Hepatocyte (in vitro differentiated cells): ENCODE results near the gene IFNA4. TPM values are rescaled to one million over a fixed set of nuclear protein-coding genes. Genes with fewer than 3 reads are reported as not detected.
A peak's percentile ranks its signal among the peaks of the same experiment; 100 is the strongest.
"Not testable (repeated sequence)": the region's sequence is repeated elsewhere in the genome, so short reads cannot be mapped to it uniquely, and the experiment has no call there.

Experiments
- DNase-seq: peaks from one replicate; pipeline ENCODE4 v3.0.0-alpha.2; 2016; ENCODE audit warnings: low spot score
- H2AFZ ChIP-seq: fragments of 200-600 bp; sonication (generic); 2 replicates; pipeline ENCODE4 v1.6.0; 2016; ENCODE audit warnings: antibody characterized with exemption, mild to moderate bottlenecking
- H3K27ac ChIP-seq: fragments of 200-600 bp; sonication (generic); 2 replicates; pipeline ENCODE4 v1.5.1; 2016; ENCODE audit warnings: mild to moderate bottlenecking
- H3K27me3 ChIP-seq: fragments of 200-600 bp; sonication (generic); 2 replicates; pipeline ENCODE4 v1.6.1; 2016
- H3K36me3 ChIP-seq: fragments of 200-600 bp; sonication (generic); replicated peaks from 2 replicates; pipeline ENCODE4 v1.5.1; 2016; ENCODE audit warnings: low read depth; ENCODE audit not compliant: insufficient read depth
- H3K4me1 ChIP-seq: fragments of 200-600 bp; sonication (generic); 2 replicates; pipeline ENCODE4 v1.5.1; 2016; ENCODE audit warnings: mild to moderate bottlenecking, moderate library complexity; ENCODE audit not compliant: insufficient read depth
- H3K4me2 ChIP-seq: fragments of 200-600 bp; sonication (generic); 2 replicates; pipeline ENCODE4 v1.6.0; 2016
- H3K4me3 ChIP-seq: fragments of 200-600 bp; sonication (generic); 2 replicates; pipeline ENCODE4 v1.5.1; 2016; ENCODE audit warnings: mild to moderate bottlenecking
- H3K79me2 ChIP-seq: fragments of 200-600 bp; sonication (generic); 2 replicates; pipeline ENCODE4 v1.6.0; 2017; ENCODE audit warnings: mild to moderate bottlenecking
- H3K9me2 ChIP-seq: fragments of 200-600 bp; sonication (generic); replicated peaks from 2 replicates; pipeline ENCODE4 v1.6.0; 2017; ENCODE audit warnings: mild to moderate bottlenecking; ENCODE audit not compliant: insufficient read depth
- H3K9me3 ChIP-seq: fragments of 200-600 bp; sonication (generic); 2 replicates; pipeline ENCODE4 v1.5.1; 2016; ENCODE audit warnings: low read depth, mild to moderate bottlenecking
- H4K20me1 ChIP-seq: fragments of 200-600 bp; sonication (generic); 2 replicates; pipeline ENCODE4 v1.6.0; 2016; ENCODE audit warnings: mild to moderate bottlenecking; ENCODE audit not compliant: insufficient read depth, poor library complexity, severe bottlenecking
- EZH2 ChIP-seq: fragments of 200-600 bp; sonication (generic); IDR thresholded peaks from 2 replicates; pipeline ENCODE4 v1.6.1; 2016; ENCODE audit warnings: antibody characterized with exemption, mild to moderate bottlenecking, borderline replicate concordance
- EZH2phosphoT487 ChIP-seq: fragments of 200-600 bp; sonication (generic); IDR thresholded peaks from one replicate; pipeline ENCODE4 v1.6.1; 2018; ENCODE audit warnings: antibody characterized with exemption, mild to moderate bottlenecking, low read depth, moderate library complexity; ENCODE audit not compliant: unreplicated experiment, severe bottlenecking
- WGBS: methylation state at CpG from one replicate; pipeline ENCODE4 v1.1.6; 2016; ENCODE audit warnings: low lambda C conversion rate; ENCODE audit errors: missing lambda C conversion rate; 5-methylcytosine and 5-hydroxymethylcytosine counted together
- polyA plus RNA-seq: library from polyadenylated mRNA; unstranded; fragments of >200 nt; fragmentation: Nextera tagmentation; extraction: Ambion mirVana; gene quantifications from 2 replicates; pipeline ENCODE4 v1.2.1, GENCODE V29; 2016
- total RNA-seq: library from RNA; depleted of rRNA; stranded (reverse); fragments of >200 nt; gene quantifications from 2 replicates; pipeline ENCODE4 v1.2.3, GENCODE V29; 2014
- TF ChIP-seq, protein P1 (sequence below): fragments of 200-600 bp; sonication (generic); IDR thresholded peaks from 2 replicates; pipeline ENCODE4 v1.5.1; 2016; ENCODE audit warnings: antibody characterized with exemption, mild to moderate bottlenecking; ENCODE audit not compliant: poor library complexity

IFNA4 gene
- total and polyA plus RNA-seq, 2 experiments from 2014 or later, result not detected

DNA sequence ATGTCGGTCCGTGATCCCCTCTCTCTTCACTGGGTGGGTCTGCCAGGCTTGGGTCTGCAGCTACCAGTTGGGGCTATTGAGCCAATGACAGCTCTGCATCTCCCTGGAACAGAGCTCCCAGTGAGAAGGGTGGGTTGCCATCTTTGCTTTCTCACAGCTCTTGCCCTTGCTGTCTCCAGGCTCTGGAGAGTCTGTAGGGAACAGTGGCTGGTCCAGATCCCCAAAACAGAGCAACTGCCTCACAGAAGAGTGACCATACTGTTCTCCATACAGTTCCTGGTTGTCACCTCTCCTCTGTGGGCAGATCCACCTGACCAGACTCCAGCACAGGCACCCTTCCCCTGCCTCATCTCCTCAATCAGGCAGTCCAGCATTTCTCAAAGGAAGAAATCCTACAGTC is 45.9 kb upstream of the IFNA4 start:
- Histone ChIP-seq H3K4me1 (no peaks in the 10 kb centered on the region), H3K4me2 (no peak overlapping the region), H3K36me3 (no peaks in the 10 kb centered on the region), H3K27ac (no peak overlapping the region), H3K79me2 (no peaks in the 10 kb centered on the region), H3K9me3 (no peaks in the 10 kb centered on the region), H4K20me1 (no peaks in the 10 kb centered on the region), H3K4me3 (no peak overlapping the region), H3K9me2 (no peaks in the 10 kb centered on the region), H3K27me3 (peaks cover 6% of the 10 kb centered on the region), H2AFZ (no peak overlapping the region)
- WGBS, result 97% methylated on average over 2 of the region's 2 CpGs
- TF ChIP-seq, protein P1, sequence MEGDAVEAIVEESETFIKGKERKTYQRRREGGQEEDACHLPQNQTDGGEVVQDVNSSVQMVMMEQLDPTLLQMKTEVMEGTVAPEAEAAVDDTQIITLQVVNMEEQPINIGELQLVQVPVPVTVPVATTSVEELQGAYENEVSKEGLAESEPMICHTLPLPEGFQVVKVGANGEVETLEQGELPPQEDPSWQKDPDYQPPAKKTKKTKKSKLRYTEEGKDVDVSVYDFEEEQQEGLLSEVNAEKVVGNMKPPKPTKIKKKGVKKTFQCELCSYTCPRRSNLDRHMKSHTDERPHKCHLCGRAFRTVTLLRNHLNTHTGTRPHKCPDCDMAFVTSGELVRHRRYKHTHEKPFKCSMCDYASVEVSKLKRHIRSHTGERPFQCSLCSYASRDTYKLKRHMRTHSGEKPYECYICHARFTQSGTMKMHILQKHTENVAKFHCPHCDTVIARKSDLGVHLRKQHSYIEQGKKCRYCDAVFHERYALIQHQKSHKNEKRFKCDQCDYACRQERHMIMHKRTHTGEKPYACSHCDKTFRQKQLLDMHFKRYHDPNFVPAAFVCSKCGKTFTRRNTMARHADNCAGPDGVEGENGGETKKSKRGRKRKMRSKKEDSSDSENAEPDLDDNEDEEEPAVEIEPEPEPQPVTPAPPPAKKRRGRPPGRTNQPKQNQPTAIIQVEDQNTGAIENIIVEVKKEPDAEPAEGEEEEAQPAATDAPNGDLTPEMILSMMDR, result no peak
- no peak for TF ChIP-seq EZH2
- no peak for TF ChIP-seq EZH2phosphoT487
- no peak for DNase-seq

DNA sequence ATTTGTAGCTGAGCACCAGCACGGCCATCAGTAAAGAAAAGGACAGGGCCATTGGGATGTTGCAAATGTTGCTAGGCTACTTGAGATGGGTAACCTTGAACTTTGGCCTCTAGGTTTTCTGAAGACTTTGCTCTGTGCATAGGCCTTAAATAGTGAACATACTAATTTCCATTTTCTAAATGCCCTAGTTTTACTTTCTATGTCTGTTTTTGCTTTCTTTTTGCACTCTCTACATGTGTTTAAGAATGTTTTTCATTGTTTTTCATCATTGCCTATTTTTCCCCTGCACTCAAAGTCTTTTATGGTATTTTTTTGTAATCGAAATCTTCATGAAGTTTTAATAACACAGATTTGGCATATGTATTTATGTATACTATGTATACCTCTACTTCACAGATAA is 40.7 kb upstream of the IFNA4 start, which contains the start of gene IFNA17:
TSS of gene IFNA17 (minus strand) at position 101 of the 400 bp plus-strand sequence. CDS start at position 52, 49 bp downstream.
- DNase-seq, result no peak
- Histone ChIP-seq H3K36me3 (no peaks in the 10 kb centered on the region), H3K79me2 (no peaks in the 10 kb centered on the region), H3K4me2 (no peak within 1 kb of the TSS), H4K20me1 (no peaks in the 10 kb centered on the region), H3K27ac (no peak within 1 kb of the TSS), H2AFZ (no peak within 1 kb of the TSS), H3K9me2 (no peaks in the 10 kb centered on the region), H3K9me3 (no peaks in the 10 kb centered on the region), H3K4me1 (no peaks in the 10 kb centered on the region), H3K4me3 (no peak within 1 kb of the TSS), H3K27me3 (no peaks in the 10 kb centered on the region)
- TF ChIP-seq EZH2, result no peak
- no peak for TF ChIP-seq EZH2phosphoT487
- TF ChIP-seq, protein P1, result no peak
- WGBS, result 87% methylated on average over 2 of the region's 2 CpGs

DNA sequence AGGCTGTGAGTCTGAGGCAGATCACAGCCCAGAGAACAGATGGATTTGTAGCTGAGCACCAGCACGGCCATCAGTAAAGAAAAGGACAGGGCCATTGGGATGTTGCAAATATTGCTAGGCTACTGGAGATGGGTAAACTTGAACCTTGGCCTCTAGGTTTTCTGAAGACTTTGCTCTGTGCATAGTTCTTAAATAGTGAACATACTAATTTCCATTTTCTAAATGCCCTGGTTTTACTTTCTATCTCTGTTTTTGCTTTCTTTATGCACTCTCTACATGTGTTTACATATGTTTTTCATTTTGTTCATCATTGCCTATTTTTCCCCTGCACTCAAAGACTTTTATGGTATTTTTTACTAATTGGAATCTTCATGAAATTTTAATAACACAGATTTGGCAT is 29.8 kb upstream of the IFNA4 start, which contains the start of gene IFNA16:
TSS of gene IFNA16 (minus strand) at position 101 of the 400 bp plus-strand sequence. CDS start at position 95, 6 bp downstream.
- not testable (repeated sequence) for H4K20me1 ChIP-seq, H3K27ac ChIP-seq, H3K4me2 ChIP-seq, H3K4me3 ChIP-seq, H3K4me1 ChIP-seq, H3K27me3 ChIP-seq, H3K9me3 ChIP-seq, H3K9me2 ChIP-seq, H2AFZ ChIP-seq, H3K79me2 ChIP-seq, DNase-seq, H3K36me3 ChIP-seq
- WGBS, result 82% methylated on average over 1 of the region's 1 CpG

DNA sequence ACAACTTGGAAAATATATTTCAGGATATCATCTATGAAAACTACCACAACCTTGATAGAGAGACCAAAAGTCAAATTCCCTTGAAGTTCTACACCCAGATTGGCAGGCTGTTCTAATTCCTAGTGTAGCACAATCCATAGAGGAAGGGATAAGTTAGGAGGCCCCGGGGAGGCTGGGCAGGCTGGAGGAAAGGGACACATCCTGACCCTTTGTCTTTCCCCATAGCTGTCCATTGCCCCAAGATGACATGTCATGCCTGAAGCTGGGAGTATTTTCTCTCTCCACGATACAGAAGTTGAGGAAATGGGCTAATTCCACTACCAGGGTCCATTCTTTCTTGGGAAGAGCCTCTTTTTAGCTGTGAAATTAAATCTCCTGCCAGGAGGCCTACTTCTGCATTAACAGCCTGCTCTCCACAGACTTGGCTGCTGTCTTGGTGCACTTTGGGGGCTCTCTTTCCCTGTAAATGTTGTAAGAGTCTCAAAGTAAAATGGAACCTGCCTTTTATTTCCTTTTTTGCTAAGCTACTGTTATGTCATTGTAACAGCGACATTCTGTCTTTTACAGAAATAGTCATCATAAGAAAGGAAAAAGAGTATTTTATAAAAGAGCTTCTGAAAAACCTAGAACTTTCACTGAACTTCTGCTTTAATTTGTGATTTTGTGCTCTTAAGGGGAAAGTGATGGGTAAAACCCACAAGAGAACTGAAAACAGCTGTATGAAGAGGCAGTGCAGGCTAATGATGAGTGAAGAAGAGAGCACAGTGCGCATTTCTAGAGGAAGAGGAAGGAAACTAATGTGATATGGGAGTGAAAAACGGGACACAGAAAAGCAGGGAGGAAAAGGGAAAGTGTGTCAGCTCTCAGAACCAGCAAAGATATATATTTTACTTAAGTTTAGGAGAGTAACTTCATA is 26.3 kb upstream of the IFNA4 start:
- not testable (repeated sequence) for H3K27ac ChIP-seq, DNase-seq, H3K36me3 ChIP-seq, H2AFZ ChIP-seq, H3K27me3 ChIP-seq, H3K9me2 ChIP-seq, H3K9me3 ChIP-seq, H3K4me3 ChIP-seq, H3K4me1 ChIP-seq, H3K4me2 ChIP-seq, H3K79me2 ChIP-seq, H4K20me1 ChIP-seq
- TF ChIP-seq, protein P1, result peak; percentile 40
- 42% methylated on average over 5 of the region's 5 CpGs for WGBS

DNA sequence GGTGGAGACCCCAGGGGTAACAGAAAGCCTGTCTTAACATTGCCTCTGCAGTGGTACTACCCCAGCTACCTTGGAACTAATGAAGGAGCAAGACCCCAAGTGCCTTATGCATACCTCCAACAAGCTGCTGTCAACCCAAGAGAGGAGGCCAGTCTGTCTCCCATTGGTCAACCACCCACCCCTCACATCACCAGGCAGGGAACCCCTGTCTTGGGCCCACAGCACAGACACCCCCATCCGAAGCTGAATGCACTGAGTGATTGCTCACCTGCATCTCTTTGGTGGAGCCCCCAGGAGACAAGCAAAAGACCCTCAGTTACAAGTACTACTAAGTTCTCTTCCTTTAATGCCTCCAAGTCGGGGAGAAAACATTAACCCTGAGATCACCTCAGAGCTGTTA is 24.8 kb upstream of the IFNA4 start:
- not testable (repeated sequence) for H3K4me1 ChIP-seq, H3K9me2 ChIP-seq, H3K4me3 ChIP-seq, H3K9me3 ChIP-seq, DNase-seq, H3K36me3 ChIP-seq, H3K79me2 ChIP-seq, H4K20me1 ChIP-seq, H3K4me2 ChIP-seq, H2AFZ ChIP-seq, H3K27me3 ChIP-seq, H3K27ac ChIP-seq
- WGBS, result 86% methylated on average over 2 of the region's 2 CpGs

DNA sequence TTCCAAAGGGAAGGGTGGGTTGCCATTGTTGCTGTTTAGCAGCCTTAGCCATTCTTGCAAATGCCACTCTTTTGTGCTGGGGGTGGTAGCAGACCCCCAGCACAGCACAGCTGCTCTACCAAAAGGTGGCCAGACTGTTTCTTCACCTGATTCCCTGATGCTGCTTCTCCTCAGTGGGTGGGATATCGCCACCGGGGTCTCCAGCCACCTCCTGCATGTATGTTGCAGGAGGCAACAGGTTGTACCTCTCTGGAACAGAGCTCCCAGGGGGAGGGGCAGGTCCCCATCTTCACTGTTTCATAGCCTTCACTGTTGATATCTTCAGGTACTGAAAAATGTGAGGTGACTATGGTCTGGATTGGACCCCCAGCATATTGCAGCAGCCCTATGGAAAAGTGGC is 23.4 kb upstream of the IFNA4 start:
- H3K27ac ChIP-seq, H3K9me3 ChIP-seq, H3K36me3 ChIP-seq, H3K27me3 ChIP-seq, H3K4me2 ChIP-seq, H3K9me2 ChIP-seq, H2AFZ ChIP-seq, DNase-seq, H3K4me1 ChIP-seq, H3K79me2 ChIP-seq, H3K4me3 ChIP-seq, H4K20me1 ChIP-seq: not testable (repeated sequence)
- 97% methylated on average over 2 of the region's 2 CpGs for WGBS
